Measurements from ENCODE around the gene SGPP1.
"Not testable (repeated sequence)": the region's sequence is repeated elsewhere in the genome, so short reads cannot be mapped to it uniquely, and the experiment has no call there.

SGPP1 gene

GRCh38 chr14:63725786-63726460 is 1.9 kb downstream of the SGPP1 start:
- DNase-seq (ENCODE audit: low read depth in 2 of 2): no peak

- DNase-seq (ENCODE audit: low read depth in 2 of 2): no peak
Observed at GRCh38 chr14:63717702-63718101, 10.2 kb downstream of the SGPP1 start.

- no peak for DNase-seq (ENCODE audit: low read depth in 2 of 2)
Observed at GRCh38 chr14:63715360-63715759, 12.5 kb downstream of the SGPP1 start.

GRCh38 chr14:63713764-63714163 is 14.1 kb downstream of the SGPP1 start:
- DNase-seq (ENCODE audit: low read depth in 2 of 2): no peak

- DNase-seq (ENCODE audit: low read depth in 2 of 2): no peak
Observed at GRCh38 chr14:63713058-63713457, 14.8 kb downstream of the SGPP1 start.

- DNase-seq (ENCODE audit: low read depth in 2 of 2): no peak
Observed at GRCh38 chr14:63712123-63712522, 15.7 kb downstream of the SGPP1 start.

GRCh38 chr14:63710497-63710896 is 17.4 kb downstream of the SGPP1 start:
- DNase-seq (ENCODE audit: low read depth in 2 of 2): no peak

- DNase-seq (ENCODE audit: low read depth in 2 of 2): no peak
Observed at GRCh38 chr14:63709589-63709988, 18.3 kb downstream of the SGPP1 start.

GRCh38 chr14:63707216-63707615 is 20.6 kb downstream of the SGPP1 start:
- DNase-seq (ENCODE audit: low read depth in 2 of 2): no peak

GRCh38 chr14:63705561-63706070 is 22.2 kb downstream of the SGPP1 start:
- no peak for DNase-seq (ENCODE audit: low read depth in 2 of 2)

GRCh38 chr14:63702530-63702929 is 25.3 kb downstream of the SGPP1 start:
- not testable (repeated sequence) for DNase-seq (ENCODE audit: low read depth in 2 of 2)

- DNase-seq (ENCODE audit: low read depth in 2 of 2): no peak
Observed at GRCh38 chr14:63701606-63702299, 26.1 kb downstream of the SGPP1 start.

GRCh38 chr14:63692310-63693020 is 35.4 kb downstream of the SGPP1 start:
- no peak for DNase-seq (ENCODE audit: low read depth in 2 of 2)

GRCh38 chr14:63689132-63689531 is 38.7 kb downstream of the SGPP1 start:
- DNase-seq (ENCODE audit: low read depth in 2 of 2): no peak

- DNase-seq (ENCODE audit: low read depth in 2 of 2): no peak
Observed at GRCh38 chr14:63686926-63687325, 40.9 kb downstream of the SGPP1 start.

- DNase-seq (ENCODE audit: low read depth in 2 of 2): no peak
Observed at GRCh38 chr14:63685401-63685800, 42.5 kb downstream of the SGPP1 start.

- DNase-seq (ENCODE audit: low read depth in 2 of 2): no peak
Observed at GRCh38 chr14:63682727-63683593, 44.9 kb downstream of the SGPP1 start.

GRCh38 chr14:63678536-63678935 is 49.3 kb downstream of the SGPP1 start:
- no peak for DNase-seq (ENCODE audit: low read depth in 2 of 2)

GRCh38 chr14:63677891-63678379 is 49.9 kb downstream of the SGPP1 start:
- no peak for DNase-seq (ENCODE audit: low read depth in 2 of 2)

- DNase-seq (ENCODE audit: low read depth in 2 of 2): no peak
Observed at GRCh38 chr14:63676615-63677014, 51.2 kb downstream of the SGPP1 start.

GRCh38 chr14:63673886-63674497 is 53.9 kb downstream of the SGPP1 start:
- no peak for DNase-seq (ENCODE audit: low read depth in 2 of 2)
